ENCODE measurements around the gene ACTL10. TPM values are rescaled to one million over a fixed set of nuclear protein-coding genes. Genes with fewer than 3 reads are reported as not detected.
A peak's percentile ranks its signal among the peaks of the same experiment; 100 is the strongest.

The ACTL10 gene
- total and polyA plus RNA-seq, 2 of the 13 experiments (the other 11 are each of a cell fraction or from before 2014, with no cell fraction given): not detected

- no peak for TF ChIP-seq KDM5A (IDR thresholded peaks at IDR 0.05; ENCODE audit: borderline replicate concordance, low read length)
- TF ChIP-seq HCFC1 (IDR thresholded peaks at IDR 0.05; ENCODE audit: low read depth, low read length): no peak
- no peak for TF ChIP-seq ISX (CRISPR knock-in tag; conservative IDR thresholded peaks at IDR 0.05)
- peak; percentile 86; the same call in 1 of the 2 replicates for TF ChIP-seq TFAP4 (IDR thresholded peaks at IDR 0.05; ENCODE audit: borderline replicate concordance, low read depth)
- TF ChIP-seq ZNF883 (CRISPR knock-in tag; IDR thresholded peaks at IDR 0.05; ENCODE audit: not compliant biosample characterization): no peak
- TF ChIP-seq NFATC3 (CRISPR knock-in tag; IDR thresholded peaks at IDR 0.05): no peak; the same call in 1 of the 2 replicates
- 0 out of 2 replicates have a peak, but pooled peaks have one; percentile 40 for TF ChIP-seq HDAC2 (CRISPR knock-in tag; IDR thresholded peaks at IDR 0.05)
- TF ChIP-seq ZBTB8A (CRISPR knock-in tag; IDR thresholded peaks at IDR 0.05; ENCODE audit: borderline replicate concordance, low read depth): no peak
- no peak for TF ChIP-seq KDM4B (CRISPR knock-in tag; IDR thresholded peaks at IDR 0.05)
- TF ChIP-seq, protein P1, sequence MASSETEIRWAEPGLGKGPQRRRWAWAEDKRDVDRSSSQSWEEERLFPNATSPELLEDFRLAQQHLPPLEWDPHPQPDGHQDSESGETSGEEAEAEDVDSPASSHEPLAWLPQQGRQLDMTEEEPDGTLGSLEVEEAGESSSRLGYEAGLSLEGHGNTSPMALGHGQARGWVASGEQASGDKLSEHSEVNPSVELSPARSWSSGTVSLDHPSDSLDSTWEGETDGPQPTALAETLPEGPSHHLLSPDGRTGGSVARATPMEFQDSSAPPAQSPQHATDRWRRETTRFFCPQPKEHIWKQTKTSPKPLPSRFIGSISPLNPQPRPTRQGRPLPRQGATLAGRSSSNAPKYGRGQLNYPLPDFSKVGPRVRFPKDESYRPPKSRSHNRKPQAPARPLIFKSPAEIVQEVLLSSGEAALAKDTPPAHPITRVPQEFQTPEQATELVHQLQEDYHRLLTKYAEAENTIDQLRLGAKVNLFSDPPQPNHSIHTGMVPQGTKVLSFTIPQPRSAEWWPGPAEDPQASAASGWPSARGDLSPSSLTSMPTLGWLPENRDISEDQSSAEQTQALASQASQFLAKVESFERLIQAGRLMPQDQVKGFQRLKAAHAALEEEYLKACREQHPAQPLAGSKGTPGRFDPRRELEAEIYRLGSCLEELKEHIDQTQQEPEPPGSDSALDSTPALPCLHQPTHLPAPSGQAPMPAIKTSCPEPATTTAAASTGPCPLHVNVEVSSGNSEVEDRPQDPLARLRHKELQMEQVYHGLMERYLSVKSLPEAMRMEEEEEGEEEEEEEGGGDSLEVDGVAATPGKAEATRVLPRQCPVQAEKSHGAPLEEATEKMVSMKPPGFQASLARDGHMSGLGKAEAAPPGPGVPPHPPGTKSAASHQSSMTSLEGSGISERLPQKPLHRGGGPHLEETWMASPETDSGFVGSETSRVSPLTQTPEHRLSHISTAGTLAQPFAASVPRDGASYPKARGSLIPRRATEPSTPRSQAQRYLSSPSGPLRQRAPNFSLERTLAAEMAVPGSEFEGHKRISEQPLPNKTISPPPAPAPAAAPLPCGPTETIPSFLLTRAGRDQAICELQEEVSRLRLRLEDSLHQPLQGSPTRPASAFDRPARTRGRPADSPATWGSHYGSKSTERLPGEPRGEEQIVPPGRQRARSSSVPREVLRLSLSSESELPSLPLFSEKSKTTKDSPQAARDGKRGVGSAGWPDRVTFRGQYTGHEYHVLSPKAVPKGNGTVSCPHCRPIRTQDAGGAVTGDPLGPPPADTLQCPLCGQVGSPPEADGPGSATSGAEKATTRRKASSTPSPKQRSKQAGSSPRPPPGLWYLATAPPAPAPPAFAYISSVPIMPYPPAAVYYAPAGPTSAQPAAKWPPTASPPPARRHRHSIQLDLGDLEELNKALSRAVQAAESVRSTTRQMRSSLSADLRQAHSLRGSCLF (CRISPR knock-in tag; IDR thresholded peaks at IDR 0.05; ENCODE audit: borderline replicate concordance): no peak
- peak; percentile 15; the same call in 1 of the 2 replicates for TF ChIP-seq ZNF772 (CRISPR knock-in tag; IDR thresholded peaks at IDR 0.05)
- no peak for TF ChIP-seq NCOR1 (IDR thresholded peaks at IDR 0.05; ENCODE audit: borderline replicate concordance, low read length)
- TF ChIP-seq ZMYM3 (CRISPR knock-in tag; IDR thresholded peaks at IDR 0.05): peak; percentile 93
- peak; percentile 30 for TF ChIP-seq SKI (IDR thresholded peaks at IDR 0.05; ENCODE audit: partially characterized antibody)
- no peak for TF ChIP-seq FOXO1 (CRISPR knock-in tag; IDR thresholded peaks at IDR 0.05)
- no peak for TF ChIP-seq ZNF230 (CRISPR knock-in tag; IDR thresholded peaks at IDR 0.05)
- TF ChIP-seq SMARCE1 (IDR thresholded peaks at IDR 0.05; ENCODE audit: borderline replicate concordance): no peak
- TF ChIP-seq, protein P2, sequence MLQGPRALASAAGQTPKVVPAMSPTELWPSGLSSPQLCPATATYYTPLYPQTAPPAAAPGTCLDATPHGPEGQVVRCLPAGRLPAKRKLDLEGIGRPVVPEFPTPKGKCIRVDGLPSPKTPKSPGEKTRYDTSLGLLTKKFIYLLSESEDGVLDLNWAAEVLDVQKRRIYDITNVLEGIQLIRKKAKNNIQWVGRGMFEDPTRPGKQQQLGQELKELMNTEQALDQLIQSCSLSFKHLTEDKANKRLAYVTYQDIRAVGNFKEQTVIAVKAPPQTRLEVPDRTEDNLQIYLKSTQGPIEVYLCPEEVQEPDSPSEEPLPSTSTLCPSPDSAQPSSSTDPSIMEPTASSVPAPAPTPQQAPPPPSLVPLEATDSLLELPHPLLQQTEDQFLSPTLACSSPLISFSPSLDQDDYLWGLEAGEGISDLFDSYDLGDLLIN (CRISPR knock-in tag; IDR thresholded peaks at IDR 0.05; ENCODE audit: borderline replicate concordance): peak; percentile 89; the same call in 1 of the 2 replicates
- 0 out of 2 replicates have a peak, but pooled peaks have one; percentile 58 for TF ChIP-seq SALL2 (CRISPR knock-in tag; IDR thresholded peaks at IDR 0.05)
- TF ChIP-seq MIER3 (CRISPR knock-in tag; IDR thresholded peaks at IDR 0.05; ENCODE audit: borderline replicate concordance): no peak
- TF ChIP-seq U2AF2 (IDR thresholded peaks at IDR 0.05; ENCODE audit: low read depth, low read length): no peak
- TF ChIP-seq DR1 (CRISPR knock-in tag; IDR thresholded peaks at IDR 0.05): no peak
- no peak for TF ChIP-seq ATAD3A (CRISPR knock-in tag; IDR thresholded peaks at IDR 0.05)
- TF ChIP-seq KLF11 (CRISPR knock-in tag; IDR thresholded peaks at IDR 0.05): 0 out of 2 replicates have a peak, but pooled peaks have one; percentile 28
- no peak for TF ChIP-seq ZNF557 (CRISPR knock-in tag; IDR thresholded peaks at IDR 0.05)
Measured at GRCh38 chr20:33685328-33686099, 18.8 kb downstream of the ACTL10 start (continued).
